AG09309 (cell line): ENCODE measurements around the gene KCTD19.
"Not testable (repeated sequence)": the region's sequence is repeated elsewhere in the genome, so short reads cannot be mapped to it uniquely, and the experiment has no call there.

Source experiments
- DNase-seq: peaks from one replicate; pipeline ENCODE4 v3.0.0-alpha.2; 2010; ENCODE audit warnings: low read depth
- H3K4me3 ChIP-seq: 2 replicates; pipeline ENCODE4 v1.5.1; 2011; ENCODE audit warnings: mild to moderate bottlenecking, low read depth, low read length, moderate library complexity; ENCODE audit not compliant: control insufficient read depth
- CTCF ChIP-seq: IDR thresholded peaks from 2 replicates; pipeline ENCODE4 v1.5.1; 2011; ENCODE audit warnings: mild to moderate bottlenecking, low read depth, low read length, inconsistent platforms; ENCODE audit not compliant: insufficient read depth, control insufficient read depth; ENCODE audit errors: missing control alignments

KCTD19 gene

GRCh38 chr16:67357561-67357960 lies 31.0 kb upstream of the KCTD19 start:
- no peak for TF ChIP-seq CTCF
- no peak for DNase-seq
- no peak overlapping the region for H3K4me3 ChIP-seq

GRCh38 chr16:67356396-67356795 lies 29.9 kb upstream of the KCTD19 start:
- TF ChIP-seq CTCF, result no peak
- no peak for DNase-seq
- no peak overlapping the region for H3K4me3 ChIP-seq

- DNase-seq, H3K4me3 ChIP-seq: not testable (repeated sequence)
Observed at GRCh38 chr16:67352463-67352862, 25.9 kb upstream of the KCTD19 start.

- TF ChIP-seq CTCF, result no peak
- DNase-seq, result no peak
- no peak overlapping the region for H3K4me3 ChIP-seq
Observed at GRCh38 chr16:67350324-67350723, 23.8 kb upstream of the KCTD19 start.

GRCh38 chr16:67349172-67349571 lies 22.6 kb upstream of the KCTD19 start:
- DNase-seq, result no peak
- TF ChIP-seq CTCF, result peak; percentile 40
- H3K4me3 ChIP-seq, result no peak overlapping the region

- TF ChIP-seq CTCF, result no peak
- H3K4me3 ChIP-seq, result no peak overlapping the region
- DNase-seq, result no peak
Observed at GRCh38 chr16:67346341-67346740, 19.8 kb upstream of the KCTD19 start.

GRCh38 chr16:67345401-67345800 lies 18.9 kb upstream of the KCTD19 start:
- no peak overlapping the region for H3K4me3 ChIP-seq
- no peak for TF ChIP-seq CTCF
- DNase-seq, result no peak

GRCh38 chr16:67342616-67343015 lies 16.1 kb upstream of the KCTD19 start:
- no peak overlapping the region for H3K4me3 ChIP-seq
- TF ChIP-seq CTCF, result no peak
- no peak for DNase-seq
